HG03565 (cell line): Measurements from ENCODE around the gene CBY1.
"Not testable (repeated sequence)": the region's sequence is repeated elsewhere in the genome, so short reads cannot be mapped to it uniquely, and the experiment has no call there.

ENCODE experiments used
- ATAC-seq: cut with Tn5 transposase; IDR thresholded peaks from one replicate; pipeline ENCODE4 v1.9.1; 2021; ENCODE audit warnings: mild to moderate bottlenecking, moderate library complexity; ENCODE audit not compliant: unreplicated experiment

The CBY1 gene

DNA sequence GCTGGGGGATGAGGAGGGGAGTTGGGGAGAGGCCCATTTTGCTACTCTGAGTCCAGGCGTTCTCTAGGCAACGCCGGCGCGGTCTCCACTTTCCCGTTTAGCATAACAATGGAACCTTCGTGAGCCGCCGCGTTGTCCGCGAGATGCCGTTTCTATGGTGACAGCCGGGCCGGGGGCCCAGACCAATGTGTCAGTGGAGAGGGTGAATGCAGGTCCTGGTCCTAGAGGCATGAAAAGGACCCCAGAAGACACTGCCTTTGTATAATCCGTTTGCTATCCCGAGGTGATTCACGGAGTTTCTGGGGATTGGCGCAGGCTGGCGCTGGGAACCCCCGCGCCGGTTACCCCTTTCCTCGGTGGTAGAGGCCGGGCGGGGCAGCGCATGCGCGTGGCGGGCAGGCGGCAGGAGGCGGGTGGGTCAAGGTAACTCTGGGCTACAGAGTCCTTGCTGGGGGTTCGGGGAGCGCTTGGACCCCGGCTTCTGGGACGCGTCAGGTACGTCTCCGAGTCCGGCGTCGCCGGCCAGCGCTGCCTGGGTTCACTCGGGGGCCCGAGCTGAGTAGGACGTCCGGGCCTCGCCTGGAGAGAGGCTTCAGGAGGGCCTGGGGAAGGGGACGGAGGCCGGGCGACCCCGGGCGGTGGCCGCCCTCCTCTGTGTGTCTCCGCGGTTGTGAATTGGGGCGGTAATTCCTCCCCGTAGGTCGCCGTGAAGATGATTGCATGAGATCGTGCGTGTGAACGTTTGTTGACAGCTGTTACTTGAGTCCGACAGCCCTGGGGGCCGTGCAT is at the start of gene CBY1, which contains the start of gene FAM227A:
CBY1 (plus strand) TSS at position 383 of the 789 bp plus-strand sequence. CDS start 11,417 bp downstream, outside the sequence.
FAM227A (minus strand) TSS at position 137 of the 789 bp plus-strand sequence. CDS start 6,224 bp downstream, outside the sequence.
- ATAC-seq: peak; percentile 55

DNA sequence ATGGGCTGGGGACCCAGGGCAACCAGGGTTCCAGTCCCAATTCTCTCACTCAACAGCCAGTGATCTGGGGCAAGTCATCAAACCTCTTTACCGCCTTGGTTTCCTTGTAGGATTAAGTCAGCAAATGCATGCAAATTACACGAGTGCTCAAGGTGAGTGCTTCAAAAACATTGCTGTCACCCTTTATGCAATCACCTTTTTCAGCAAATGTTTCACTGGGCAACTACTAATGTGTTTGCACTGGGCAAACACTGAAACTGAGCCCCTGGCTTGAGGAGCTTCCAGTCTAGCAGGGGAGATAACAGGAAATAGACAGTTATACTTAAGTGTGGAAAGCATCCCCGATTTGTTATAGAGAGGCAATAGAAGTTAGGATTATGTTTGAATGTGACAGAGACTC is 48.8 kb upstream of the CBY1 start:
- ATAC-seq: no peak

DNA sequence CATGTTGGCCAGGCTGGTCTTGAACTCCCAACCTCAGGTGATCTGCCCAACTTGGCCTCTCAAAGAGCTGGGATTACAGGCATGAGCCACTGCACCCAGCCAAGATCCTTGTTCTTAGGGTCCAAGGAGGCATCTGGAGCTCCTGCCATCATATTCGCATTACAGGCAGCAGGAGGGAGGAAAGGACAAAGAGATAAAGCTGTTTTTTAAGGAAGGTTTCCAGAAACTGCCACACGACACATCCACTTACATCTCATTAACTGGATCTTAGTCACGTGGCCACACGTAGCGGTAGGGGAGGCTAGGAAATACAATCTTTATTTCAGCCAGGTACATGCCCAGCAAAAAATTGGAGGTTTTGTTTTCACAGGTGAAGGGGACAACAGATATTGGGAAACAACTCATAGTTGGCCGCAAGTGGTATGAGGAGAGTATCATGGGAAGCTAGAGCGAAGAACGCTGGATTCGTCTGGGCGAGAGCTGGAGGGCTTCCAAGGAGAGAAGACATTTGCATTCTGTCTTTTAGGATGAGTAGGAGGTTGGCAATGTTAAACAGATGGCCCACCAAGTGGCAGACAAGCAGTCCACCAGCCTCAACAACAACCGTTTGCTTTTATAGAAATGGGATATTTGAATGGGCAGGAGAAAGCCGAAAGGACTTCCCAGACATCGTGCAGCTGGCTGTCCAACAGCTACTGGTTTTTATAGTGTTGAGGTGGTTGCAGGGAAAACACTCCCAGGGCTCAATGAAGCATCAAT is 47.3 kb upstream of the CBY1 start:
- ATAC-seq: no peak

DNA sequence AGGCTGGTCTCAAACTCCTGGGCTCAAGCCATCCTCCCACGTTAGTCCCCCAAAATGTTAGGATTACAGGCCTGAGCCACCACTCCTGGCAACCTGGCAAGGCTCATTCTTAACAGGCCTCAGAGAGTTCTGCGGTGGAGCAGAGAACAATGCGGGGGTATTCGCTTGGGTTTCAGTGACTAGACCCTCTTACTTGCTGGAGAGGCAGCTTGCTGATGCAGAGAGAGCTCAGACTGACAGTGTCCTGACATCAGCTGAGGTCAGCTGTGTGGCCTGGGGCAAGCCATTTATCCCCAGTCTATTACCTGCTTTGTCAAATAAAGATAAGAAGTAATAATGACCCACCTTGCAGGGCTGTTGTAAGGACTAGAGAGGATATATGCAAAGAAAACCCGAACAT is 46.2 kb upstream of the CBY1 start:
- ATAC-seq: no peak

DNA sequence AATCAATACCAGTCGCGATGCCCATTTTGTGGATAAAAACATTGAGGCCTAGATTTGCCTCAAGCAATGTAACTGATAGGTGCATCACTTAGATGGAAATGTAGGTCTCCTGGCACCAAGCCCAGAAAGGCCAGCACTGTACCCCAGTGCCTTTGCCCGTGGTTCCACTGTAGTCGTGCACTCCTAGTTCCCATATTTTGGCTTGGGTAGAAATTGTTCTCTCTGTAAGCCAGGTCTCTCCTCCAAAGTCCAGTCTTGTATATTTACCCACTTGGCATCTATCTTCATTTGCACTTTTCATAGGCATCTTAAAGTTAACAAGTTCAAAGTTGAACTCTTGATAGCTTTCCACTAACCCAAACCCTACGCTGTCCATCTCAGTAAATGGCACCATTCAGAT is 44.9 kb upstream of the CBY1 start:
- no peak for ATAC-seq

DNA sequence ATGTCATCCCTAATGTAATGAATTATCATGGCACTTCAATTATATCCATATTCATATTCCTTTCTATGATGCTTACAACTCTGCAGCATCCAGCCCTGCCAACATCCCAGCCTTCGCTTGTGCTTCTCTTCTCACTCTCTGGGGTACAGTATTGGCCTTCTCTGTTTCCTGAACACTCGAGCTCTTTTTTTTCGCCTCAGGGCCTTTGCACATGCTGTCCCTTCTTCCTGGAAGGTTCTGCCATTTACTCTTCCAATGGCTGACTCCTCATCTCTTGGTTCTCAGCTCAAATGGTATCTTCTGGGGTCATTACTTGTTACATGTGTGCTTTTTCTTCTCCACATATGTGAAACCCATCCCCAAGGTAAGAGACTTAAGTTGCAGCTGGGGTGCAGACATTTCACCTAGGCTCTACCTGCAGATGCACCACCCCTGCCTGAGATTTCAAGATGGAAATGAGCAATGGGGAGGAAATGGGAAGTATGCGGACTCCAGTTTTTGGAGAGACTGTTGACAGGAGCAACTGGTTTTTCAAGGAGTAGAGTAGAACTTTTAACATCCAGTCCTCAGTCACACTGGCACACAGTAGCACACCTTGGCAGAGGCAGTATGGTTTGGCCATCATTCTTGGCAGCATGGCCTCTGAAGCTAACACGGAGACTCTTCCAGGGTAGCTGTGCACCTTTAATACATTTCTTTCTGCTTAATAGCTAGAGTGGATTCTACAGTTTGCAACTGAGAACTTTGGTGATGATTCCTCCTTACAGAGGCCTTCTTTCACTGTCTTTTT is 44.0 kb upstream of the CBY1 start:
- no peak for ATAC-seq

DNA sequence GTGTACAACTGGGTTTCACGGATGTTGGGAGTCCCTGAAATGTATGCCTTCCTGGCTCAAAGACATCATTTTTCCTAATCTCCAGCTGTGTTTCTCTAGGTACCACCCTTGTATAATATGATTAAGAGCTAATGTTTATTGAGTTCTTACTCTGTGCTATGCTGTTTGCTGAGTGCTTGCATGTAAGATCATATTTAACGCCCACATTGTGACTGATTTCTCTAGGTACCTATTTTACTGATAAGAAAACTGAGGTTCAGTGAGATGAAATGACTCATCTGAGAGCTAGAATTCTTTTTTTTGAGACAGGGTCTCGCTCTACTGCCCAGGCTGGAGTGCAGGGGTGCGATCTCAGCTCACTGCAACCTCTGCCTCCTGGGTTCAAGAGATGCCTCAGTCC is 42.9 kb upstream of the CBY1 start:
- ATAC-seq: no peak

DNA sequence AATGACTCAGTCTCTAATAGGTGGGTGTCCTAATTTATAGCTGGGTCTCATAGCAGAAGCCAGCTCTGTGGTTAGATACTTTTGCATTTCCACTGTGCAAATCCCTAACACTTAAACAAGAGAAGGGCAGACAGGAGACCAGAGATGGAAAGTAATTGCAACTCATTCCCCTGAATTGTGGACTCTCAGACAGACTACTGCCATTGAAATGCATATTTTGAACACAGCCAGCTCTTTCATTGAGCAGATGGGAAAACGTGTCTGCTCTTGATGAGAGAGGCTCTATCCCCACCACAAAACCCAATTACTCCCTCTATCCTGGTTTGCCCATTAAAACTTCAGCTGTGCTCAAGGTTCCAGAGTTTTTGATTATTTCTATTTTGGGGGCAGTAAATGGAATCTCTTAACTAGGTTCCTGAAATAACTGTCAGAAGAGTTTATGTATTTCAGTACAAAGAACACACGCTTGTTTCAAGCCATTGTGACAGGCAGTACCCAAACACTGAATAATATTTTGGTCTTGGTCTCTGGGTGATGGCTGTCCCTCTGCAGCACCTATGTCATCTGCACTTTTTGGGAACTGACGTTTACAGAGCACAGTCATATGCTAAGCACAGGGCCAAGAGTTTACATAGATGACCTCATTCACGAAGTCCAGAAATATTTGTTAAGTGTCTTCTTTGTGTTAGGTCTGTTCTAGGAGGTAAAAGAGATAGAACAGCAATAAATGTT is 41.9 kb upstream of the CBY1 start:
- no peak for ATAC-seq

DNA sequence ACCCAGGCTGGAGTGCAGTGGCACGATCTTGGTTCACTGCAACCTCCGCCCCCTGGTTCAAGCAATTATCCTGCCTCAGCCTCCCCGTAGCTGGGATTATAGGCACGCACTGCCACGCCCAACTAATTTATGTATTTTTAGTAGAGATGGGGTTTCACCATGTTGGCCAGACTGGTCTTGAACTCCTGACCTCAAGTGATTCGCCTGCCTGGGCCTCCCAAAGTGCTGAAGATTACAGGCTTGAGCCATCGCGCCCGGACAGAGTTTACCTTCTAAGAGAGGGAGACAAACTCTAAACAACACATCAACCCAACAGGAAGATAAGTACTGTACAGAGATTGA is 41.4 kb upstream of the CBY1 start:
- not testable (repeated sequence) for ATAC-seq

DNA sequence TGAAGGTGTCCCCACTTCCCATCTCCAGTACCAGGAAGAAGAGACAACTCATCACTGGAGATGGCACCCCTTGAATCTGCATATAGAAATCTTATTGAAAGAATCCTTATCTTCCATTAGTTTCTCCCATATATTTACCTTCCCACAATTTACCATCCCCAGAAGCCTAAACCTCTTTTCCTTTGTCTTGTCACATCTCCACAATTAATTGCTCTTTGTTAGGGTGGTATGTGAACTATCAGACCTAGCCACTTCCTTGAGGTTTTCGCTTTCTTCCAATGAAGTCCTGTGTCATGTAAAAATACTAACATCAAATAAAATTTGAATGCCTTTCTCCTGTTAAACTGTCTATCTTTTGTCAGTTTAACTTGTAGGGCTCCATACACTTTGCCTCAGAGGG is 38.2 kb upstream of the CBY1 start:
- no peak for ATAC-seq

DNA sequence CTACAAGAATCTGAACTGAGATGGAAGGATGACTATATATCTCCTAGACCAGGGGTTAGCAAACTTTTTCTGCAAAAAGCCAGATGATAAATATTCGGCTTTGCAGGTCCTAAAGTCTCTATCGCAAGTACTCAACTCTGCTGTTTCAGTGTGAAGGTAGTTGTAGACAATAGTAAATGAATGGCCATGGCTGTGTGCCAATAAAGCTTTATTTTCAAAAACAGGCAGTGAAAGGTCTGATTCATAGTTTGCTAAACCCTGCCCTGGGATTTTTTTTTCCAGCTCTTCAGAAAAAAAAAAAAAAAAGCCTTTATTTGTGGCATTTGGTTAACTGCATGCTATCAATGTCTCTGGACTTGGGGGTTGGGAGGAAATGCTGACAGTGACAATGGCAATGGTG is 37.8 kb upstream of the CBY1 start:
- no peak for ATAC-seq

DNA sequence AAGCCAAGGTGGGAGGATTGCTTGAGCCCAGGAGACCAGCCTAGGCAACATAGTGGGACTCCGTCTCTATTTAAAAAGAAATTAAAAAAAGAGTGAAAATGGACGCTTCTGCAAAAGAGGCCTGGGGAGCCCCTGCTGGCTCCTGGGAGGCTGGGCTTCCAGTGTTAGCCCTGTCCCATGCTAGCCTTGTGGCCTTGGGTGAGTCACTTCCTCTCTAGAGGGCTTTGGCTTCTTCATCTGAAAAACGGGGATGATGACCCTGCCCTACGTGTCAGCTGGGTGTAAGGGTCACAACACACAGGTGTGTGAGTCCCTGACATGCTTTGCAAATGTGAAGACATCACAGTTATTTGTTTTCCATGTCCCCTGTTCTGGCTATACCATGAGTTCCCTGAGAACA is 33.1 kb upstream of the CBY1 start:
- ATAC-seq: no peak

DNA sequence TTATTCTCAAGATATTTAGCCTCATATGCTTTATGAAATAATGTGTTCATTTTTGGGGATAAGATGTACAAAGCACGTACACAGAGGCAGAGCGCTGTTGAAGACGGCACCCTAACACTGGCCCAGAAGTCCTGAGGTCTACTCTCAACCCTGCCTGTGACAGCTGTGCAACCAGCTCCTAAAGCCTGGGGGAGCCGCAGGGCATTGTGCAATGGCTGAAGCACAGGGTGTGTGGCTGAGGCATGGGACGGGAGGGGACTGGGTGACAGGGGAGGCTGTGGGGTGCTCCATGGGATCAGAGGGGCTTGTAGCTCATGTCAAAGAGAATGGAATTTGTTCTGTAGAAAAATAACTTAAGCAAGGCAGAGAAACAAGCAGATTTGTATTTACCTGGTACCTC is 28.0 kb upstream of the CBY1 start:
- ATAC-seq: no peak

DNA sequence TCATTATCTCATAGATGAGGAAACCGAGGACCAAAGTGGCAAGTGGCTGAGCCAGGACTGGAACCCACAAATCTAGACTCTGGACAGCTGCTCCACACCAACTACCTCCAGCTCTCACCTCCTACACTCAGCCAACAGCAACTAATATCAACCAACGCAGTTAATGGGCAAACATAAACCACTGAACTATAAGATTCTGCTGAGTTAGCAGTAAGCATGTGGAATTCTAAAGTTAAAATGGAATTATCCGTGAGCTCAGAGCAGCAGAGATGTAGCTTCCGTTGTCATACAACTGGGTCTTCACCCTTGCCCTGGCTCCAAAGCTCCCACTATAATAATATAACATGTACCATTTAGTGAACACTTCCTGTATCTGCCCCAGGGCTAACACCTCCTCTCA is 27.3 kb upstream of the CBY1 start:
- no peak for ATAC-seq

DNA sequence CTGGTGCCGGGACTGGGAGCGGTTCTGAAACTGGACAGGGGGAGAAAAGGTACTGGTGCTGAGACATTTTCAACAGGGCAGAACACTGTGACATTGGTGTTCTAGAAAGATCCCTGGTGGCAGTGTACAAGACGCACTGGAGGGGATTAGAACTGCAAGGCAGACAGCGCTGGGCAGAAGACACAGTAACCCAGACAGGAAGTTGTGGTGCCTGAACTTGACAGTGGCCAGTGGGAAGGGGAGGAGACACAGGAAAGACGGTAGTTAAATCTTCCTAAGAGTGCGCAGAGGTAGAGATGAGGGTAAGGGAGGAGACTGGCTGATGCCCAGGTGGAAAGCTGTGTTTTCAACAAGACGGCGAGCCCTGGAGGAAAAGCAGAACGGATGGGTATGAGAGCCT is 24.7 kb upstream of the CBY1 start:
- no peak for ATAC-seq

DNA sequence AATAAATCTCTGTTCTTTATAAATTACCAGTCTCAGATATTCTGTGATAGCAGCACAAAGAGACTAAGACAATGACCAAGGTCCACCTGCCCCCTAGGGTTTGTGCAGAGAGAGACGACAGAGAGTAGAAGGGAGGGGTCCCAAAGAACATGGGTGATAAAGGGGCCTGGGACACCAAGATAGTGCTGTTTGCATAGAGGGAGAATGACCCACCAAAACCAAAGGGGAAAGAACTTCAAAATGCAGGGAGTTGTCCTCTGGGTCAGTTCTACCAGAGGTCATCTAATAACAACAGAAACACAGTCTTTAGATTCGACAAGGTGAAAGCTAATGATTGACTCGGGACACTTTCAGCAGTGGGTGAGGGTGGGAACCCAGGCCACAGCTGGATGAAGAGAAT is 23.9 kb upstream of the CBY1 start:
- ATAC-seq: no peak

DNA sequence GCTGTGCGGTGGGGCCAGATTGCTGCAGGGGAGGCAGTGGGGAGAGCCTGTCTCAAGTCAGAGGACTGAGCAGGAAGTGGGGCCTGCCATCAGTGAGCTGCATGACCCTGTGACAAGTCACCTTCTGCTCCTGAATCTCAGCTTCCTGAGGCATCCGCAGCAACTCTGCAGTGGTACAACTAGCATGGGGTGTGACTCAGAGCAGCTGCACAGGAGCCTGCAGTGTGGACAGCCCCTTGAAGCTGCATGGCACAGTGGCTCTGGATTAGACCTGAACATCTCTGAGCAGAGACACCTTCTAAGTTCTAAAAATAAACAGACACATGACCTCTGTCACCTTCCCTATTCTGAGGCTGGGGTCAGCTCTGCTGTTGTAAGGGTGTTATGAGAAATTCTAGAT is 18.2 kb upstream of the CBY1 start:
- ATAC-seq: no peak

DNA sequence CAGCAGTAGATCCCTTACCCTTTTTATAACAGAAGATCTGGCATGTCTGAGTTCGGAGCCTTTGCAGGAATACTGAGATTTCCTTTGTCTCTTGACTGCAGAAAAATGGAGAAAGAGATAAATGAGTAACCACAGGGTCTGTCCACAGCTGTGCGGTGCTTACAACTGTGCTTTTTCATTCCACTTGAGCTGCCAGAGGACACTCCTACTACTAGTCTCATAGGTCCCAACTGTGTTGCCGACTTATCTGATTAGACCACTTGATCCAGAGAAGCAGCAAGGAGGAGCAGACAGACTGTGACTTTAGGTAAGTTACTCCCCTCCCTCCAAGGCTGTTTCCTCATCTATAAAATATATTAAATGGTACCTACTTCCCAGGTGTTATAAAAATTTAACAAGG is 17.7 kb upstream of the CBY1 start:
- no peak for ATAC-seq

DNA sequence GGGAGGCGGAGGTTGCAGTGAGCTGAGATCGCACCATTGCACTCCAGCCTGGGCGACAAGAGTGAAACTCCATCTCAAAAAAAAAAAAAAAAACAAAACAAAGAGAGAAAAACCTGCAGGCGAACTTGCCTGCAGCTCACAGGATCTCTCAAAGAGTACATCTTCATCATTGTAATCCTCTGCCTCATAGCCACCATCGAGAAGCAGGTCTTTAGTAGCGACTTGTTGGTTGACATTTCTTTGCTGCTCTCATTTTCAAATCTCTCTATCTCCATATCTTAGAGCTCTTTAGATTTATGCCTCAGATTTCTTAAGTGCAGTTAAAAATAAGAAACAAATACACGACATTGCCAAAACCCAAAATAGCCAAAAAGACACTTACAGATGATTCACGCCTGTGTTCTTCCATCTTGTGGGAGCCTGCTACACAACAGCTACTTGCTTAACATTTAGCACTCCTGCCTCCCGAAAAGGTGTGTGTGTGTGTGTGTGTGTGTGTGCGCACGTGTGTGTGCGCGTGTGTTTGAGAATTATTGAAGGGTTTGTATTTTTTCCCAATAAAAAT is 14.9 kb upstream of the CBY1 start:
- no peak for ATAC-seq

DNA sequence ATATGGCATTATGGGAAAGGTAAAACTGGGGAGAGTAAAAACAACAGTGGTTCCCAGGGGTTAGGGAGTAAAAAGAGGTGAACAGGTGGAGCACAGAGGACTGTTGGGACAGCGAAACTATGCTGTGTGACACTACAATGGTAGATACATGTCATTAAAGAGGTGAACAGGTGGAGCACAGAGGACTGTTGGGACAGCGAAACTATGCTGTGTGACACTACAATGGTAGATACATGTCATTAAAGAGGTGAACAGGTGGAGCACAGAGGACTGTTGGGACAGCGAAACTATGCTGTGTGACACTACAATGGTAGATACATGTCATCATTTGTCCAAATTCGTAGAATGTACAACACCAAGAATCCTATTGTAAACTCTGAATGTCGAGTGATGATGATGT is 12.2 kb upstream of the CBY1 start:
- ATAC-seq: not testable (repeated sequence)

DNA sequence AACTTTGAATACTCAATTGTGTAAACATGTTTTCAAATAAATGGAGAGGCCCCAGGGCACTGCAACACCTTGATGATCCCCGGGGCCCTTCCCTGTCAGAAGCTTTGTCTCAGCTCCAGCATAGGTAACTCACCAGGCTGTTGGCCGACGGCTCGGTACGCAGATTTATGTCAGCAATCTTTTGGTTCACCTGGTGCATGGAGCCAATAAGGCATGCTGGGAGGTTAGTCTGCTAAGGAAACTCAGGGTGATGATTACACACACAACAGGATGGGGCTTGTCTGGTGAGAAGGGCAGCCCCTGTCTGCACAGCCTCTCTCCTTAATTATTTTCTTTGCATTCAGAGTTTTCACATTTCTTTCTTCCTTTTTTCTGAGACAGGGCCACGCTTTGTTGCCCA is 11.0 kb upstream of the CBY1 start:
- ATAC-seq: no peak
